ENCODE results near the gene TSPAN4. TPM values are rescaled to one million over a fixed set of nuclear protein-coding genes. Genes with fewer than 3 reads are reported as not detected.

TSPAN4 gene
- total and polyA plus RNA-seq, 2 of the 13 experiments (the other 11 are each of a cell fraction or from before 2014, with no cell fraction given) = 31.7 to 68.3 TPM

GRCh38 chr11:797296-798092, 45.2 kb upstream of the TSPAN4 start (continued):
- TF ChIP-seq THAP9 (CRISPR knock-in tag; IDR thresholded peaks at IDR 0.05; ENCODE audit: borderline replicate concordance) = peak; percentile 10; the same call in 1 of the 2 replicates
- peak; percentile 80 for TF ChIP-seq RFX3 (CRISPR knock-in tag; IDR thresholded peaks at IDR 0.05)
- TF ChIP-seq ZNF468 (CRISPR knock-in tag; IDR thresholded peaks at IDR 0.05) = no peak
- TF ChIP-seq IRF9 (CRISPR knock-in tag; IDR thresholded peaks at IDR 0.05; ENCODE audit: borderline replicate concordance) = peak; percentile 63; the same call in 1 of the 2 replicates
- no peak for TF ChIP-seq KAT7 (CRISPR knock-in tag; IDR thresholded peaks at IDR 0.05; ENCODE audit: borderline replicate concordance)
- TF ChIP-seq UBTF (CRISPR knock-in tag; IDR thresholded peaks at IDR 0.05) = peak; percentile 55; the same call in 1 of the 2 replicates
- no peak for TF ChIP-seq HNF1A (IDR thresholded peaks at IDR 0.05; ENCODE audit: low read depth)
- 0 out of 2 replicates have a peak, but pooled peaks have one; percentile 27 for TF ChIP-seq HNF1A (CRISPR knock-in tag; IDR thresholded peaks at IDR 0.05; ENCODE audit: borderline replicate concordance)
- TF ChIP-seq PAXIP1 (CRISPR knock-in tag; conservative IDR thresholded peaks at IDR 0.05) = peak; percentile 13; the same call in 1 of the 2 replicates
- TF ChIP-seq KDM5B (CRISPR knock-in tag; IDR thresholded peaks at IDR 0.05; ENCODE audit: borderline replicate concordance) = 0 out of 2 replicates have a peak, but pooled peaks have one; percentile 13
- peak; percentile 55; the same call in 1 of the 2 replicates for TF ChIP-seq ZNF782 (CRISPR knock-in tag; IDR thresholded peaks at IDR 0.05; ENCODE audit: borderline replicate concordance)
- no peak for TF ChIP-seq KDM1A (CRISPR knock-in tag; IDR thresholded peaks at IDR 0.05)
